Measurements from ENCODE around the gene DKK1.
"Not testable (repeated sequence)": the region's sequence is repeated elsewhere in the genome, so short reads cannot be mapped to it uniquely, and the experiment has no call there.

Gene DKK1

GRCh38 chr10:52318136-52318701, 4.1 kb downstream of the DKK1 start:
- DNase-seq, result no peak

GRCh38 chr10:52318822-52319464, 4.9 kb downstream of the DKK1 start:
- no peak for DNase-seq

- DNase-seq, result no peak
These were observed 5.8 kb downstream of the DKK1 start for GRCh38 chr10:52319926-52320325.

GRCh38 chr10:52322323-52322722, 8.2 kb downstream of the DKK1 start:
- DNase-seq, result no peak

- DNase-seq, result no peak
These were observed 8.9 kb downstream of the DKK1 start for GRCh38 chr10:52322936-52323335.

- no peak for DNase-seq
These were observed 12.3 kb downstream of the DKK1 start for GRCh38 chr10:52326382-52326781.

- DNase-seq, result no peak
These were observed 17.7 kb downstream of the DKK1 start for GRCh38 chr10:52331638-52332364.

GRCh38 chr10:52332815-52333214, 18.7 kb downstream of the DKK1 start:
- no peak for DNase-seq

- no peak for DNase-seq
These were observed 20.5 kb downstream of the DKK1 start for GRCh38 chr10:52334595-52334994.

- no peak for DNase-seq
These were observed 21.6 kb downstream of the DKK1 start for GRCh38 chr10:52335665-52336064.

GRCh38 chr10:52337225-52337624, 23.1 kb downstream of the DKK1 start:
- no peak for DNase-seq

- DNase-seq, result no peak
These were observed 29.4 kb downstream of the DKK1 start for GRCh38 chr10:52343439-52343838.

GRCh38 chr10:52346394-52347326, 32.6 kb downstream of the DKK1 start:
- no peak for DNase-seq

- no peak for DNase-seq
These were observed 33.2 kb downstream of the DKK1 start for GRCh38 chr10:52347327-52347667.

GRCh38 chr10:52348037-52348564, 34.0 kb downstream of the DKK1 start:
- no peak for DNase-seq

- DNase-seq, result no peak
These were observed 37.8 kb downstream of the DKK1 start for GRCh38 chr10:52351914-52352330.

- no peak for DNase-seq
These were observed 39.1 kb downstream of the DKK1 start for GRCh38 chr10:52353205-52353604.

GRCh38 chr10:52353960-52354394, 39.9 kb downstream of the DKK1 start:
- no peak for DNase-seq

GRCh38 chr10:52357971-52358370, 43.9 kb downstream of the DKK1 start:
- DNase-seq, result no peak

GRCh38 chr10:52359441-52359840, 45.4 kb downstream of the DKK1 start:
- no peak for DNase-seq

- DNase-seq, result not testable (repeated sequence)
These were observed 51.7 kb downstream of the DKK1 start for GRCh38 chr10:52365547-52366432.
